OCI-LY3 (cell line): ENCODE results near the gene DPP10.

ENCODE experiments used
- H2AFZ ChIP-seq: fragments of 200-600, 300-600 bp; shearing (Covaris generic); 2 replicates; pipeline ENCODE4 v1.6.0; 2014; ENCODE audit warnings: antibody characterized with exemption, low read depth, low read length
- H3K27ac ChIP-seq: fragments of 200-600, 300-600 bp; sonication (generic); 2 replicates; pipeline ENCODE4 v1.5.1; 2014; ENCODE audit warnings: mild to moderate bottlenecking, low read length, moderate library complexity, mixed read lengths
- H3K27me3 ChIP-seq: fragments of 200-600, 300-600 bp; sonication (generic); 2 replicates; pipeline ENCODE4 v1.6.1; 2014; ENCODE audit warnings: low read depth, low read length, mixed read lengths
- H3K36me3 ChIP-seq: fragments of 200-600, 300-600 bp; sonication (generic); replicated peaks from 2 replicates; pipeline ENCODE3; 2014; ENCODE audit warnings: low read depth, low read length, mixed read lengths
- H3K4me1 ChIP-seq: fragments of 300-600, 200-600 bp; sonication (generic); 2 replicates; pipeline ENCODE4 v1.6.1; 2014; ENCODE audit warnings: low read length, mixed read lengths
- H3K4me2 ChIP-seq: fragments of 200-600, 300-600 bp; sonication (generic); 2 replicates; pipeline ENCODE4 v1.6.1; 2014; ENCODE audit warnings: low read length, mixed read lengths
- H3K4me3 ChIP-seq: fragments of 300-600, 200-600 bp; sonication (generic); 2 replicates; pipeline ENCODE4 v1.5.1; 2014; ENCODE audit warnings: antibody characterized with exemption, mild to moderate bottlenecking, low read length, moderate library complexity
- H3K79me2 ChIP-seq: fragments of 300-600, 200-600 bp; shearing (Covaris generic); 2 replicates; pipeline ENCODE4 v1.6.1; 2014; ENCODE audit warnings: mild to moderate bottlenecking, low read length, mixed read lengths
- H3K9ac ChIP-seq: fragments of 300-600, 200-600 bp; shearing (Covaris generic); 2 replicates; pipeline ENCODE4 v1.6.0; 2014; ENCODE audit warnings: mild to moderate bottlenecking, low read length, moderate library complexity
- H3K9me3 ChIP-seq: fragments of 200-600, 300-600 bp; shearing (Covaris generic); 2 replicates; pipeline ENCODE4 v1.6.1; 2014; ENCODE audit warnings: low read length, mixed read lengths; ENCODE audit not compliant: insufficient read depth
- H4K20me1 ChIP-seq: fragments of 200-600, 300-600 bp; sonication (generic); 2 replicates; pipeline ENCODE4 v1.6.1; 2016; ENCODE audit warnings: low read length, mixed read lengths; ENCODE audit not compliant: insufficient read depth
- CTCF ChIP-seq: fragments of 200-600, 300-600 bp; sonication (generic); IDR thresholded peaks from 2 replicates; pipeline ENCODE4 v1.5.1; 2014; ENCODE audit warnings: antibody characterized with exemption, low read length, low read depth
- EZH2phosphoT487 ChIP-seq: fragments of 200-600 bp; shearing (Covaris generic); IDR thresholded peaks from 2 replicates; pipeline ENCODE4 v1.6.1; 2018; ENCODE audit warnings: antibody characterized with exemption, mixed run types, low read depth

Gene DPP10

GRCh38 chr2:115505331-115505730, 1062.9 kb downstream of the DPP10 start:
- Histone ChIP-seq H3K4me1 (no peaks in the 10 kb centered on the region), H3K36me3 (no peaks in the 10 kb centered on the region), H3K27ac (no peak overlapping the region), H3K9ac (no peak overlapping the region), H3K4me3 (no peak overlapping the region), H3K27me3 (no peaks in the 10 kb centered on the region), H2AFZ (no peak overlapping the region), H3K4me2 (no peak overlapping the region), H3K79me2 (no peaks in the 10 kb centered on the region), H4K20me1 (no peaks in the 10 kb centered on the region), H3K9me3 (no peaks in the 10 kb centered on the region)
- no peak for TF ChIP-seq CTCF
- TF ChIP-seq EZH2phosphoT487 = no peak

- H3K27me3 ChIP-seq = no peaks in the 10 kb centered on the region
- no peak overlapping the region for H3K27ac ChIP-seq
- no peaks in the 10 kb centered on the region for H3K4me1 ChIP-seq
- no peak overlapping the region for H3K9ac ChIP-seq
- H2AFZ ChIP-seq = no peak overlapping the region
- no peak for TF ChIP-seq CTCF
- no peak for TF ChIP-seq EZH2phosphoT487
- H3K9me3 ChIP-seq = no peaks in the 10 kb centered on the region; the same call in 1 of the 2 replicates
- no peak overlapping the region for H3K4me2 ChIP-seq
- no peak overlapping the region for H3K4me3 ChIP-seq
- H4K20me1 ChIP-seq = no peaks in the 10 kb centered on the region
- no peaks in the 10 kb centered on the region for H3K79me2 ChIP-seq
- no peaks in the 10 kb centered on the region for H3K36me3 ChIP-seq
These were observed 1078.3 kb downstream of the DPP10 start for GRCh38 chr2:115520727-115521126.

GRCh38 chr2:115524452-115524851, 1082.0 kb downstream of the DPP10 start:
- Histone ChIP-seq H3K36me3 (no peaks in the 10 kb centered on the region), H3K27ac (no peak overlapping the region), H3K79me2 (no peaks in the 10 kb centered on the region), H3K27me3 (no peaks in the 10 kb centered on the region), H3K9ac (no peak overlapping the region), H3K4me2 (no peak overlapping the region), H3K4me1 (no peaks in the 10 kb centered on the region), H3K9me3 (no peaks in the 10 kb centered on the region), H4K20me1 (no peaks in the 10 kb centered on the region), H2AFZ (no peak overlapping the region), H3K4me3 (no peak overlapping the region)
- TF ChIP-seq CTCF (no peak), EZH2phosphoT487 (no peak)

GRCh38 chr2:115529627-115530026, 1087.2 kb downstream of the DPP10 start:
- no peak for TF ChIP-seq CTCF
- TF ChIP-seq EZH2phosphoT487 = no peak
- no peaks in the 10 kb centered on the region for H4K20me1 ChIP-seq
- no peaks in the 10 kb centered on the region for H3K9me3 ChIP-seq
- no peaks in the 10 kb centered on the region for H3K36me3 ChIP-seq
- no peaks in the 10 kb centered on the region for H3K4me1 ChIP-seq
- H3K9ac ChIP-seq = no peak overlapping the region
- H3K4me2 ChIP-seq = no peak overlapping the region
- no peak overlapping the region for H3K4me3 ChIP-seq
- H3K79me2 ChIP-seq = no peaks in the 10 kb centered on the region
- H2AFZ ChIP-seq = no peak overlapping the region
- no peaks in the 10 kb centered on the region for H3K27me3 ChIP-seq
- H3K27ac ChIP-seq = no peak overlapping the region
